CD14-positive monocyte (primary cell): Measurements from ENCODE around the gene SPTBN1. TPM values are rescaled to one million over a fixed set of nuclear protein-coding genes. Genes with fewer than 3 reads are reported as not detected.

Experiments used
- DNase-seq, 3 donors: peaks; one replicate each; pipeline ENCODE4 v3.0.0-alpha.2; 2011 to 2022
- H2AFZ ChIP-seq: 2 replicates; pipeline ENCODE4 v1.6.0; 2012; ENCODE audit warnings: mild to moderate bottlenecking, low read depth, low read length, inconsistent platforms; ENCODE audit not compliant: insufficient read depth, poor library complexity, severe bottlenecking
- H3K27ac ChIP-seq, 2 donors: 1 replicate in 1 of 2; 2 replicates in 1 of 2; pipeline ENCODE4 v1.5.1; 2012 to 2013; ENCODE audit warnings: low read length in 2 of 2, control low read depth in 1 of 2, inconsistent platforms in 1 of 2, low read depth in 1 of 2, mild to moderate bottlenecking in 1 of 2
- H3K27me3 ChIP-seq, 2 donors: one replicate each; pipeline versions ENCODE4 v1.6.0 to v1.6.1; 2011 to 2013; ENCODE audit warnings: low read length in 2 of 2; ENCODE audit not compliant: control insufficient read depth in 2 of 2, insufficient read depth in 2 of 2
- H3K36me3 ChIP-seq, 2 donors: replicated peaks in 1 of 2; 1 replicate in 1 of 2; 2 replicates in 1 of 2; pipeline versions ENCODE4 v1.5.1 to v1.6.1; 2012 to 2013; ENCODE audit warnings: low read length in 2 of 2, control low read depth in 1 of 2, inconsistent platforms in 1 of 2, mild to moderate bottlenecking in 1 of 2; ENCODE audit not compliant: insufficient read depth in 2 of 2, control insufficient read depth in 1 of 2
- H3K4me1 ChIP-seq, 2 donors: 1 replicate in 1 of 2; 2 replicates in 1 of 2; pipeline versions ENCODE4 v1.5.1 to v1.6.1; 2012 to 2013; ENCODE audit warnings: low read length in 2 of 2, control low read depth in 1 of 2, inconsistent platforms in 1 of 2, mild to moderate bottlenecking in 1 of 2, moderate library complexity in 1 of 2; ENCODE audit not compliant: insufficient read depth in 2 of 2, control insufficient read depth in 1 of 2
- H3K4me2 ChIP-seq: replicated peaks from 2 replicates; pipeline ENCODE3; 2012; ENCODE audit warnings: low read length, moderate library complexity, mild to moderate bottlenecking; ENCODE audit not compliant: poor library complexity, severe bottlenecking; ENCODE audit errors: extremely low read depth
- H3K4me3 ChIP-seq, 3 experiments: fragments of 200-600 bp in 1 of 3; sonication (generic) in 1 of 3; replicated peaks in 1 of 3; 1 replicate in 2 of 3; 2 replicates in 1 of 3; pipeline ENCODE4 v1.5.1; 2011 to 2013; ENCODE audit warnings: low read length in 3 of 3, mild to moderate bottlenecking in 3 of 3, control low read depth in 2 of 3, low read depth in 2 of 3, inconsistent platforms in 1 of 3, moderate library complexity in 1 of 3
- H3K79me2 ChIP-seq: 2 replicates; pipeline ENCODE4 v1.6.0; 2012; ENCODE audit warnings: mild to moderate bottlenecking, control low read depth, inconsistent platforms, low read length, moderate library complexity; ENCODE audit not compliant: insufficient read depth
- H3K9ac ChIP-seq: 2 replicates; pipeline ENCODE4 v1.6.0; 2017; ENCODE audit warnings: low read length, mild to moderate bottlenecking; ENCODE audit not compliant: insufficient read depth, poor library complexity, severe bottlenecking
- H3K9me3 ChIP-seq, 2 donors: replicated peaks in 1 of 2; 1 replicate in 1 of 2; 2 replicates in 1 of 2; pipeline versions ENCODE4 v1.5.1 to v1.6.1; 2012 to 2013; ENCODE audit warnings: low read length in 2 of 2, control low read depth in 1 of 2; ENCODE audit not compliant: control insufficient read depth in 1 of 2, insufficient read depth in 1 of 2
- H4K20me1 ChIP-seq: 2 replicates; pipeline ENCODE4 v1.6.0; 2012; ENCODE audit warnings: mild to moderate bottlenecking, low read length, control low read depth, moderate library complexity; ENCODE audit not compliant: insufficient read depth
- H3K27ac Mint-ChIP-seq, 7 donors: one replicate each; pipeline ENCODE4 v1.8.0; 2020; ENCODE audit warnings: mild to moderate bottlenecking in 7 of 7, mixed read lengths in 7 of 7, moderate library complexity in 6 of 7, inconsistent platforms in 2 of 7
- H3K27me3 Mint-ChIP-seq, 3 donors: one replicate each; pipeline ENCODE4 v1.8.0; 2021 to 2022; ENCODE audit warnings: low read depth in 3 of 3, mild to moderate bottlenecking in 3 of 3, mixed read lengths in 3 of 3, moderate library complexity in 3 of 3, inconsistent platforms in 1 of 3
- H3K36me3 Mint-ChIP-seq, 2 donors: one replicate each; pipeline ENCODE4 v1.8.0; 2020; ENCODE audit warnings: mixed read lengths in 2 of 2, inconsistent platforms in 1 of 2, mild to moderate bottlenecking in 1 of 2
- H3K4me1 Mint-ChIP-seq: one replicate; pipeline ENCODE4 v1.8.0; 2020; ENCODE audit warnings: mild to moderate bottlenecking, mixed read lengths
- H3K4me3 Mint-ChIP-seq, 2 donors: one replicate each; pipeline ENCODE4 v1.8.0; 2020; ENCODE audit warnings: mild to moderate bottlenecking in 2 of 2, mixed read lengths in 2 of 2, moderate library complexity in 1 of 2
- H3K9me3 Mint-ChIP-seq, 7 donors: one replicate each; pipeline ENCODE4 v1.8.0; 2020 to 2022; ENCODE audit warnings: mixed read lengths in 7 of 7, mild to moderate bottlenecking in 6 of 7, moderate library complexity in 6 of 7, inconsistent platforms in 2 of 7
- CTCF ChIP-seq: fragments of 200-600 bp; IDR thresholded peaks from one replicate; pipeline ENCODE4 v1.8.0; 2022; ENCODE audit warnings: antibody characterized with exemption, mild to moderate bottlenecking
- WGBS: methylation state at CpG from one replicate; pipeline ENCODE4 v1.1.5; 2013; ENCODE audit warnings: missing lambda C conversion rate; ENCODE audit not compliant: insufficient coverage; 5-methylcytosine and 5-hydroxymethylcytosine counted together
- intact Hi-C, 2 donors: fragments of 100-400 bp; cut with micrococcal nuclease; formaldehyde crosslinking; loops; one replicate each; pipeline versions ENCODE4 v1.15.0 to v1.15.1; 2023
- polyA plus RNA-seq, 3 donors: library from polyadenylated mRNA; depleted of rRNA in 1 of 3; unstranded in 2 of 3; stranded (reverse) in 1 of 3; fragments of 300-500 nt in 2 of 3; fragments of >200 nt in 1 of 3; fragmentation: Illumina TruSeq in 2 of 3; gene quantifications; 1 replicate in 2 of 3; 2 replicates in 1 of 3; pipeline ENCODE4 v1.2.3, GENCODE V29; 2012 to 2021

Gene SPTBN1
- polyA plus RNA-seq, 3 donors = 0.79 to 2.8 (median 1.7) TPM

DNA sequence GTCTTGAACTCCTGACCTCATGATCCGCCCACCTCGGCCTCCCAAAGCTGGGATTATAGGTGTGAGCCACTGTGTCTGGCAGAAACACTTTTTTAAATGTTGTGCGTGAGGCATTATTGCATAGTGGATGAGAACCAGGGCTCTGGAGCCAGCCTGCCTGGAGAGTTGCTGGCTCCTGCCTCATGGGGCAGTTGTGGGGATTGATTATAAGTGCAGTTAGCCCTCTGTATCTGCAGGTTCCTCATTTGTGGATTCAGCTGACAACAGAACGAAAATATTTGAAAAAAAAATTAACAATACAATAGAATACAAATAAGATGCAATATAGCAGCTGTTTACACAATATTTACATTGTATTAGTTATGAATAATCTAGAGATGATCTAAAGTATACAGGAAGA, 137.9 kb downstream of the SPTBN1 start:
- Mint-ChIP-seq H3K27ac (peak overlapping the region in 1 of 7 donors; percentile 53), H3K4me3 (no peak overlapping the region)

GRCh38 chr2:54595161-54595803, 139.2 kb downstream of the SPTBN1 start:
- no peak for TF ChIP-seq CTCF
- H3K27ac ChIP-seq = no peak overlapping the region
- Mint-ChIP-seq H3K36me3 (peaks cover 21 to 24% of the 10 kb centered on the region in 2 donors), H3K4me1 (peaks cover 36% of the 10 kb centered on the region), H3K27me3 (peaks cover 0 to 2% (median 0%) of the 10 kb centered on the region in 3 donors), H3K4me3 (no peak overlapping the region), H3K27ac (peak overlapping the region in 2 of 7 donors; percentile 15 to 45), H3K9me3 (no peaks in the 10 kb centered on the region)
- no peak overlapping the region for H3K9ac ChIP-seq
- 98% methylated on average over 7 of the region's 13 CpGs for WGBS
- H3K4me3 ChIP-seq = no peak overlapping the region
- no peak for DNase-seq
- H4K20me1 ChIP-seq = no peaks in the 10 kb centered on the region
- no peak overlapping the region for H3K4me2 ChIP-seq
- H3K4me1 ChIP-seq = peaks cover 15 to 31% of the 10 kb centered on the region in 2 donors
- no peak overlapping the region for H2AFZ ChIP-seq
- H3K9me3 ChIP-seq = no peaks in the 10 kb centered on the region
- no peaks in the 10 kb centered on the region for H3K27me3 ChIP-seq
- H3K79me2 ChIP-seq = peaks cover 81% of the 10 kb centered on the region
- intact Hi-C loops = no loop called here
- peaks cover 0 to 9% of the 10 kb centered on the region in 2 donors for H3K36me3 ChIP-seq

More for the DNA sequence above, 137.9 kb downstream of the SPTBN1 start:
- no peak overlapping the region for H2AFZ ChIP-seq
- H3K4me3 ChIP-seq = no peak overlapping the region
- H3K36me3 ChIP-seq = no peaks in the 10 kb centered on the region
- no peak overlapping the region for H3K9ac ChIP-seq
- peaks cover 80% of the 10 kb centered on the region for H3K79me2 ChIP-seq
- no peaks in the 10 kb centered on the region for H3K27me3 ChIP-seq
- H3K9me3 ChIP-seq = no peaks in the 10 kb centered on the region
- no peak for TF ChIP-seq CTCF
- peaks cover 9 to 14% of the 10 kb centered on the region in 2 donors for H3K36me3 Mint-ChIP-seq
- H3K4me2 ChIP-seq = no peak overlapping the region
- H3K27me3 Mint-ChIP-seq = peaks cover 0 to 2% (median 0%) of the 10 kb centered on the region in 3 donors
- intact Hi-C loops = no loop called here
- H3K4me1 ChIP-seq = peaks cover 22 to 42% of the 10 kb centered on the region in 2 donors
- no peak overlapping the region for H3K27ac ChIP-seq
- no peaks in the 10 kb centered on the region for H4K20me1 ChIP-seq
- WGBS = 89% methylated on average over 2 of the region's 4 CpGs
- no peaks in the 10 kb centered on the region for H3K9me3 Mint-ChIP-seq
- peaks cover 46% of the 10 kb centered on the region for H3K4me1 Mint-ChIP-seq
- no peak for DNase-seq
